ENCODE results near the gene MMP27. TPM values are rescaled to one million over a fixed set of nuclear protein-coding genes. Genes with fewer than 3 reads are reported as not detected.
"Not testable (repeated sequence)": the region's sequence is repeated elsewhere in the genome, so short reads cannot be mapped to it uniquely, and the experiment has no call there.

MMP27 gene
- total RNA-seq (ENCODE audit: low replicate concordance), result not detected in 2 replicates
- long read RNA-seq, result 0 reads

- Mint-ChIP-seq H3K27ac (no peak within 1 kb of the TSS), H3K27me3 (peaks cover 3% of the 10 kb centered on the region), H3K36me3 (no peaks in the 10 kb centered on the region), H3K9me3 (no peaks in the 10 kb centered on the region), H3K4me3 (no peak within 1 kb of the TSS), H3K4me1 (ENCODE audit: unreplicated experiment) (no peaks in the 10 kb centered on the region)
- TF ChIP-seq, protein P1, sequence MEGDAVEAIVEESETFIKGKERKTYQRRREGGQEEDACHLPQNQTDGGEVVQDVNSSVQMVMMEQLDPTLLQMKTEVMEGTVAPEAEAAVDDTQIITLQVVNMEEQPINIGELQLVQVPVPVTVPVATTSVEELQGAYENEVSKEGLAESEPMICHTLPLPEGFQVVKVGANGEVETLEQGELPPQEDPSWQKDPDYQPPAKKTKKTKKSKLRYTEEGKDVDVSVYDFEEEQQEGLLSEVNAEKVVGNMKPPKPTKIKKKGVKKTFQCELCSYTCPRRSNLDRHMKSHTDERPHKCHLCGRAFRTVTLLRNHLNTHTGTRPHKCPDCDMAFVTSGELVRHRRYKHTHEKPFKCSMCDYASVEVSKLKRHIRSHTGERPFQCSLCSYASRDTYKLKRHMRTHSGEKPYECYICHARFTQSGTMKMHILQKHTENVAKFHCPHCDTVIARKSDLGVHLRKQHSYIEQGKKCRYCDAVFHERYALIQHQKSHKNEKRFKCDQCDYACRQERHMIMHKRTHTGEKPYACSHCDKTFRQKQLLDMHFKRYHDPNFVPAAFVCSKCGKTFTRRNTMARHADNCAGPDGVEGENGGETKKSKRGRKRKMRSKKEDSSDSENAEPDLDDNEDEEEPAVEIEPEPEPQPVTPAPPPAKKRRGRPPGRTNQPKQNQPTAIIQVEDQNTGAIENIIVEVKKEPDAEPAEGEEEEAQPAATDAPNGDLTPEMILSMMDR (conservative IDR thresholded peaks at IDR 0.05), result no peak
- DNase-seq (ENCODE audit: extremely low spot score, unreplicated experiment), result no peak
Observed at GRCh38 chr11:102705626-102706025, at the start of gene MMP27. Gene MMP27, minus strand, starts transcription at chr11:102705769. Its CDS starts 55 bp downstream, at chr11:102705714.

- Mint-ChIP-seq H3K9me3 (peaks cover 6% of the 10 kb centered on the region), H3K4me3 (no peak overlapping the region), H3K4me1 (ENCODE audit: unreplicated experiment) (no peaks in the 10 kb centered on the region), H3K27me3 (no peaks in the 10 kb centered on the region), H3K36me3 (no peaks in the 10 kb centered on the region), H3K27ac (no peak overlapping the region)
- no peak for DNase-seq (ENCODE audit: extremely low spot score, unreplicated experiment)
- TF ChIP-seq, protein P1 (conservative IDR thresholded peaks at IDR 0.05), result no peak
Observed at GRCh38 chr11:102753267-102753666, 47.7 kb upstream of the MMP27 start.

DNA sequence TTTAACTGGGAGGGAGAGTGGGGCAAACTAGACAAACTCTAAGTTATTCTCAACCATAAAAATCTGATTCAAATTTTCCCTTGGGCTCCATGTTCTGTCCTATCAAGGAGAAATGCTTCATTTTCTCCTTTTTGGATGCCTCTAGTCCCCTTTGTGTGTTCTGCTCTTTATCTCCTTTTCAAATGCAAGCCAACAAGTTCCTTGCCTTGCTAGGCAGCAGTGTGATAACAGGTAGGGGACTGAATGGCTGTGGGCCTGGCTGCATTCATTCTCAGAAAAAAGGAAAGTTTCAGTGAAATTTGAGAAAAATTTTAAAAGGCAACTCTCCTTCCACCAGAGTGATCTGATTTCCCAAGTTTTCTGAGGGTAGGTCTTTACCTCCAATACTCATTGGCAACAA lies 46.1 kb upstream of the MMP27 start:
- H3K9me3 Mint-ChIP-seq, result peaks cover 12% of the 10 kb centered on the region
- H3K36me3 Mint-ChIP-seq, result peaks cover 4% of the 10 kb centered on the region
- no peak overlapping the region for H3K27ac Mint-ChIP-seq
- TF ChIP-seq, protein P1 (conservative IDR thresholded peaks at IDR 0.05), result no peak
- no peak for DNase-seq (ENCODE audit: extremely low spot score, unreplicated experiment)
- H3K4me3 Mint-ChIP-seq, result no peak overlapping the region
- H3K4me1 Mint-ChIP-seq (ENCODE audit: unreplicated experiment), result no peaks in the 10 kb centered on the region
- no peaks in the 10 kb centered on the region for H3K27me3 Mint-ChIP-seq

GRCh38 chr11:102749101-102749722 lies 43.6 kb upstream of the MMP27 start:
- Mint-ChIP-seq H3K27me3 (no peaks in the 10 kb centered on the region), H3K36me3 (peaks cover 4% of the 10 kb centered on the region), H3K4me3 (no peak overlapping the region), H3K9me3 (peaks cover 12% of the 10 kb centered on the region), H3K4me1 (ENCODE audit: unreplicated experiment) (no peaks in the 10 kb centered on the region), H3K27ac (no peak overlapping the region)
- no peak for DNase-seq (ENCODE audit: extremely low spot score, unreplicated experiment)
- TF ChIP-seq, protein P1 (conservative IDR thresholded peaks at IDR 0.05), result no peak

GRCh38 chr11:102746746-102747578 lies 41.4 kb upstream of the MMP27 start:
- H3K4me1 Mint-ChIP-seq (ENCODE audit: unreplicated experiment); H3K27me3 Mint-ChIP-seq; H3K36me3 Mint-ChIP-seq; DNase-seq (ENCODE audit: extremely low spot score, unreplicated experiment): not testable (repeated sequence)
- Mint-ChIP-seq H3K9me3 (peaks cover 12% of the 10 kb centered on the region), H3K27ac (peak overlapping the region; percentile 92), H3K4me3 (peak overlapping the region; percentile 91)

DNA sequence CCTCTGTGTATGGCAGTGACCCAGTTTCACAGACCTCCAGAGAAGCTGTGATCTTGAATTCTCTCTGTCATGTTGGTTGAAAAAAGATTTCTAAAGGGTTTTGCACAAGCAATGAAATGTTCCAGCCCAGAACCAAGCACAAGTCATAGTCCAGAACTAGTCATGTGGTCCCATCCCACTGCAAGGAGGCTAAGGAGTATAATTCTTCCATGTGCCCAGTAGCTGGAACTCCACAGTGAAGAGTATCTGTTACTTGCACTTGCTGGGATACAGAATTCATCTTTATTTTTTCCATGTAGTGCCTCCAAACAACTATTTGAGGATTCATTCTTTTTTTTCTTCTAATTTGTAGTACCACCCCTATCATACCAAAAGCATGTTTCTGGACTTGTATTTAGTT lies 29.1 kb upstream of the MMP27 start:
- Mint-ChIP-seq H3K4me1 (ENCODE audit: unreplicated experiment) (no peaks in the 10 kb centered on the region), H3K4me3 (no peak overlapping the region), H3K36me3 (no peaks in the 10 kb centered on the region), H3K9me3 (no peaks in the 10 kb centered on the region), H3K27ac (no peak overlapping the region), H3K27me3 (peaks cover 4% of the 10 kb centered on the region)
- DNase-seq (ENCODE audit: extremely low spot score, unreplicated experiment), result no peak
- TF ChIP-seq, protein P1 (conservative IDR thresholded peaks at IDR 0.05), result no peak

All from type B pancreatic cell (in vitro differentiated cells).